ENCODE measurements around the gene SPARC. TPM values are rescaled to one million over a fixed set of nuclear protein-coding genes. Genes with fewer than 3 reads are reported as not detected.

The SPARC gene, protein sequence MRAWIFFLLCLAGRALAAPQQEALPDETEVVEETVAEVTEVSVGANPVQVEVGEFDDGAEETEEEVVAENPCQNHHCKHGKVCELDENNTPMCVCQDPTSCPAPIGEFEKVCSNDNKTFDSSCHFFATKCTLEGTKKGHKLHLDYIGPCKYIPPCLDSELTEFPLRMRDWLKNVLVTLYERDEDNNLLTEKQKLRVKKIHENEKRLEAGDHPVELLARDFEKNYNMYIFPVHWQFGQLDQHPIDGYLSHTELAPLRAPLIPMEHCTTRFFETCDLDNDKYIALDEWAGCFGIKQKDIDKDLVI
- 3,183 and 3,236 TPM in 2 replicates for total RNA-seq

DNA sequence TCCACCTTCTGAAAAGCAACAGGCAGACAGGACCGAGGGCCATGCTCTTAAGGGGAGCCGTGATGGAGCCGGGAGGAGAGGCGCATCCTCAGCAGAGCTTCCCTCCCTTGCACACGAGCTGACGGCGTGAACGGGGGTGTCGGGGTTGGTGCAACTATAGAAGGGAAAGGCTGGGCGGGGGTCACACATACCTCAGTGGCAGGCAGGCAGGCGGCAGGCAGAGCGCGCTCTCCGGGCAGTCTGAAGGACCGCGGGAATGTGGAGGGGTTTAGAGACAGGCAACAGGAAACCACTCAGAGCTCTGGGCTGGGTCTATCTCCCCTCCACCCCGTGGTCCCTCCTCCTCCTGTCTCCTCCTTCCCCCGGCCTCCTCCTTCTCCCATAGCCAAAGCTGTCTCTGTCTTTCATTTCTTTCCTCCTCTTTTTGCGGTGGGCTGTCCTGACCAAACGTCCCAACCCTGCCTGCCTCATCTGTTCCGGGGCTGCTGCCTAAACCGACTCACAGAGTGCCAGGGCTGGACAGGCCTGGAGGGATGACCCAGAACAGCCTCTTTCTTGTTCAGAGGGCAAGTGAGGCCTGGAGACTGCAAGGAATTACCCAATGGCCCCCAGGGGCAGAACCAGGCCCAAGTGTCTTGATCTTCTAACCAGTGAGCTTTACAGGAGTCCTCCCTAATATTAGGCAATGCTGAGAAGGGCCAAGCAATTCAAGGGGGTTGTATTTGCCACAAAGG lies at the start of gene SPARC:
Gene SPARC, minus strand, starts transcription at position 242 of the 734 bp plus-strand sequence. CDS start 10,727 bp downstream, outside the sequence.

Other genes starting within 250 kb of the SPARC start
- gene SLC36A1, start 239.3 kb downstream of the SPARC start, total RNA-seq: 7.0 and 11.0 TPM in 2 replicates
- gene FAT2, start 95.6 kb downstream of the SPARC start, total RNA-seq: not detected in 2 replicates
- 108 and 161 TPM in 2 replicates for gene ATOX1, start 71.7 kb upstream of the SPARC start, total RNA-seq
- 88.8 and 108 TPM in 2 replicates for gene G3BP1, start 85.0 kb upstream of the SPARC start, total RNA-seq
- gene GLRA1, start 237.9 kb upstream of the SPARC start, total RNA-seq: not detected in 2 replicates